HG02798 (cell line): ENCODE measurements around the gene FAM107B.

Experiments
- ATAC-seq: cut with Tn5 transposase; IDR thresholded peaks from one replicate; pipeline ENCODE4 v1.9.1; 2021; ENCODE audit warnings: mild to moderate bottlenecking; ENCODE audit not compliant: unreplicated experiment, poor library complexity

Gene FAM107B

GRCh38 chr10:14549496-14549895 lies 225.2 kb downstream of the FAM107B start:
- no peak for ATAC-seq

GRCh38 chr10:14548970-14549369 lies 225.7 kb downstream of the FAM107B start:
- no peak for ATAC-seq

- no peak for ATAC-seq
These were observed 226.2 kb downstream of the FAM107B start for GRCh38 chr10:14548474-14548873.

GRCh38 chr10:14547816-14548215 lies 226.9 kb downstream of the FAM107B start:
- ATAC-seq: no peak

GRCh38 chr10:14545827-14546226 lies 228.9 kb downstream of the FAM107B start:
- no peak for ATAC-seq

- no peak for ATAC-seq
These were observed 230.8 kb downstream of the FAM107B start for GRCh38 chr10:14543904-14544210.

- ATAC-seq: peak; percentile 38
These were observed 231.4 kb downstream of the FAM107B start for GRCh38 chr10:14543046-14543903.

GRCh38 chr10:14541379-14541778 lies 233.3 kb downstream of the FAM107B start:
- no peak for ATAC-seq

- ATAC-seq: no peak
These were observed 234.1 kb downstream of the FAM107B start for GRCh38 chr10:14540611-14541010.

- ATAC-seq: no peak
These were observed 234.6 kb downstream of the FAM107B start for GRCh38 chr10:14540062-14540461.

GRCh38 chr10:14539176-14539575 lies 235.5 kb downstream of the FAM107B start:
- no peak for ATAC-seq

GRCh38 chr10:14536241-14537213 lies 238.2 kb downstream of the FAM107B start:
- ATAC-seq: no peak

GRCh38 chr10:14535457-14536130 lies 239.1 kb downstream of the FAM107B start:
- no peak for ATAC-seq

- no peak for ATAC-seq
These were observed 240.5 kb downstream of the FAM107B start for GRCh38 chr10:14534152-14534551.

GRCh38 chr10:14533295-14533694 lies 241.4 kb downstream of the FAM107B start:
- no peak for ATAC-seq

GRCh38 chr10:14532473-14533251 lies 242.0 kb downstream of the FAM107B start:
- ATAC-seq: no peak

- no peak for ATAC-seq
These were observed 242.7 kb downstream of the FAM107B start for GRCh38 chr10:14531974-14532373.

GRCh38 chr10:14530465-14530864 lies 244.2 kb downstream of the FAM107B start:
- no peak for ATAC-seq

- ATAC-seq: no peak
These were observed 245.3 kb downstream of the FAM107B start for GRCh38 chr10:14529351-14529750.

GRCh38 chr10:14528450-14528849 lies 246.2 kb downstream of the FAM107B start:
- ATAC-seq: no peak
